Right lobe of liver (tissue), 6 donors: ENCODE measurements around the gene SCARF2. TPM values are rescaled to one million over a fixed set of nuclear protein-coding genes. Genes with fewer than 3 reads are reported as not detected.

ENCODE experiments used
- ATAC-seq, 4 donors: fragments of 200-7000 bp; cut with Tn5 transposase; one replicate each; pipeline ENCODE4 v1.9.1; 2020; ENCODE audit warnings: mild to moderate bottlenecking in 4 of 4, moderate library complexity in 4 of 4
- DNase-seq, 3 donors: peaks; one replicate each; pipeline ENCODE4 v3.0.0-alpha.2; 2020
- H3K27ac ChIP-seq, 3 donors: fragments of 200-600 bp; one replicate each; pipeline ENCODE4 v1.8.0; 2022
- H3K27me3 ChIP-seq, 2 donors: fragments of 200-600 bp; one replicate each; pipeline ENCODE4 v1.8.0; 2022
- H3K36me3 ChIP-seq, 4 donors: fragments of 200-600 bp; sonication (generic) in 1 of 4; one replicate each; pipeline versions ENCODE4 v1.5.1 to v1.8.0; 2017 to 2022; ENCODE audit warnings: control low read depth in 1 of 4
- H3K4me1 ChIP-seq, 4 donors: fragments of 200-600 bp; sonication (generic) in 1 of 4; one replicate each; pipeline versions ENCODE4 v1.5.1 to v1.8.0; 2017 to 2022; ENCODE audit warnings: control low read depth in 1 of 4
- H3K4me3 ChIP-seq, 3 donors: fragments of 200-600 bp; one replicate each; pipeline ENCODE4 v1.8.0; 2022
- H3K9me3 ChIP-seq, 4 donors: fragments of 200-600 bp; sonication (generic) in 1 of 4; one replicate each; pipeline versions ENCODE4 v1.5.1 to v1.8.0; 2017 to 2022; ENCODE audit warnings: control low read depth in 1 of 4
- POLR2A ChIP-seq: fragments of 450-650 bp; IDR thresholded peaks from one replicate; pipeline ENCODE4 v1.6.1; 2017; ENCODE audit warnings: antibody characterized with exemption, mild to moderate bottlenecking
- WGBS: methylation state at CpG from one replicate; pipeline ENCODE4 v1.1.6; 2018; ENCODE audit warnings: low coverage, low lambda C conversion rate; ENCODE audit not compliant: insufficient coverage; ENCODE audit errors: missing lambda C conversion rate; 5-methylcytosine and 5-hydroxymethylcytosine counted together
- intact Hi-C, 2 donors: fragments of 100-400 bp; cut with DNase I; formaldehyde crosslinking; loops; one replicate each; pipeline versions ENCODE4 v1.11.2 to v1.14.1; 2022
- total RNA-seq, 6 experiments: library from RNA; depleted of rRNA in 2 of 6; stranded (reverse); fragments of >200 nt in 2 of 6; fragmentation: NEBNext Ultra II Directional in 3 of 6; extraction: Animal tissue kit (Norgen Biotek cat#: 25700) in 3 of 6; gene quantifications; one replicate each; pipeline versions ENCODE4 v1.1.0 to v1.2.4, GENCODE V29; 2016 to 2023
- TF ChIP-seq, protein P1 (sequence below), 4 donors: fragments of 200-600 bp in 3 of 4; fragments of 450-650 bp in 1 of 4; IDR thresholded peaks; one replicate each; pipeline versions ENCODE4 v1.5.1 to v1.8.0; 2016 to 2022; ENCODE audit warnings: antibody characterized with exemption in 4 of 4, mild to moderate bottlenecking in 2 of 4
- donor health status: DM: no; HTN: yes; CAD: no.
- donor health status: DM: no; HTN: no; CAD: no.
- donor health status: DM: no; HTN: no; CAD: no.
- donor health status: DM: no; HTN: yes; CAD: no.
- donor health status: DM: no; HTN: yes; CAD: no.

SCARF2 gene
- total RNA-seq, 6 experiments from 2014 or later = 1.1 to 3.4 (median 1.8) TPM

DNA sequence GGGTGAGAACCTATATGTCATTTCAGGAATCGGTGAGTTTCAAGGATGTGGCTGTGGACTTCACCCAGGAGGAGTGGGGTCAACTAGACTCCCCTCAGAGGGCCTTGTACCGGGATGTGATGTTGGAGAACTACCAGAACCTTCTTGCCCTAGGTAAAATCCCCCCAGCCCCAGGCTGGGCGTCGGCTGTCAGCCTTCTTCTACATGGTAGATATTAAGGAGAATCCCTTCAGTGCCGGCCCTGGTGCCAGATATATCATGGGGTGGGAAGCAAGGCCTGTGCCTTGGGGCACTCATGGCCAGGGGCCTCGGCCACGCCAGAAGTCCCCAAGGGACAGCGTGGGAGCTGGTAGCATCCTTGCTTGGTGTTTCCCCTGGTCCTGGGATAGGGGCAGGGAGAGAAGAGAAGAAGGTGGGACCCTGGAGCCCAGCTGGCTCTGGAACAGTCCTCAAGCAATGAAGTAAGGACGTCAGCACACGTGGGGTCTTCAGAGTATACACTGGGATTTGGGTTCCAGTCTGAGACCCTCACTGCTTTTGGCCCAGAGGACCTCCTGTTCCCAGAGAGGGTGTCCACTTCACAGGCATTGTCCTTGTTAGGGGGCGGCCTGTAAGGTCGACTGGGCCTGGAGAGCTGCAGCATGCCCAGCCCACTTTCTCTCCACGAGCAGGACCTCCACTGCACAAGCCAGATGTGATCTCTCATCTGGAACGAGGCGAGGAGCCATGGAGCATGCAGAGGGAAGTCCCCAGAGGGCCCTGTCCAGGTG lies 36.8 kb downstream of the SCARF2 start:
- Histone ChIP-seq H3K27ac (no peak overlapping the region), H3K4me1 (peaks cover 0 to 13% (median 4%) of the 10 kb centered on the region in 4 donors), H3K9me3 (no peaks in the 10 kb centered on the region), H3K27me3 (no peaks in the 10 kb centered on the region), H3K4me3 (no peak overlapping the region), H3K36me3 (peaks cover 0 to 6% (median 0%) of the 10 kb centered on the region in 4 donors)
- 89% methylated on average over 6 of the region's 15 CpGs for WGBS
- DNase-seq = peak in 1 of 3 donors; percentile 40
- TF ChIP-seq POLR2A = no peak
- TF ChIP-seq, protein P1, sequence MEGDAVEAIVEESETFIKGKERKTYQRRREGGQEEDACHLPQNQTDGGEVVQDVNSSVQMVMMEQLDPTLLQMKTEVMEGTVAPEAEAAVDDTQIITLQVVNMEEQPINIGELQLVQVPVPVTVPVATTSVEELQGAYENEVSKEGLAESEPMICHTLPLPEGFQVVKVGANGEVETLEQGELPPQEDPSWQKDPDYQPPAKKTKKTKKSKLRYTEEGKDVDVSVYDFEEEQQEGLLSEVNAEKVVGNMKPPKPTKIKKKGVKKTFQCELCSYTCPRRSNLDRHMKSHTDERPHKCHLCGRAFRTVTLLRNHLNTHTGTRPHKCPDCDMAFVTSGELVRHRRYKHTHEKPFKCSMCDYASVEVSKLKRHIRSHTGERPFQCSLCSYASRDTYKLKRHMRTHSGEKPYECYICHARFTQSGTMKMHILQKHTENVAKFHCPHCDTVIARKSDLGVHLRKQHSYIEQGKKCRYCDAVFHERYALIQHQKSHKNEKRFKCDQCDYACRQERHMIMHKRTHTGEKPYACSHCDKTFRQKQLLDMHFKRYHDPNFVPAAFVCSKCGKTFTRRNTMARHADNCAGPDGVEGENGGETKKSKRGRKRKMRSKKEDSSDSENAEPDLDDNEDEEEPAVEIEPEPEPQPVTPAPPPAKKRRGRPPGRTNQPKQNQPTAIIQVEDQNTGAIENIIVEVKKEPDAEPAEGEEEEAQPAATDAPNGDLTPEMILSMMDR (IDR thresholded peaks at IDR 0.05) = no peak
- intact Hi-C loops = no loop called here
- no peak for ATAC-seq

DNA sequence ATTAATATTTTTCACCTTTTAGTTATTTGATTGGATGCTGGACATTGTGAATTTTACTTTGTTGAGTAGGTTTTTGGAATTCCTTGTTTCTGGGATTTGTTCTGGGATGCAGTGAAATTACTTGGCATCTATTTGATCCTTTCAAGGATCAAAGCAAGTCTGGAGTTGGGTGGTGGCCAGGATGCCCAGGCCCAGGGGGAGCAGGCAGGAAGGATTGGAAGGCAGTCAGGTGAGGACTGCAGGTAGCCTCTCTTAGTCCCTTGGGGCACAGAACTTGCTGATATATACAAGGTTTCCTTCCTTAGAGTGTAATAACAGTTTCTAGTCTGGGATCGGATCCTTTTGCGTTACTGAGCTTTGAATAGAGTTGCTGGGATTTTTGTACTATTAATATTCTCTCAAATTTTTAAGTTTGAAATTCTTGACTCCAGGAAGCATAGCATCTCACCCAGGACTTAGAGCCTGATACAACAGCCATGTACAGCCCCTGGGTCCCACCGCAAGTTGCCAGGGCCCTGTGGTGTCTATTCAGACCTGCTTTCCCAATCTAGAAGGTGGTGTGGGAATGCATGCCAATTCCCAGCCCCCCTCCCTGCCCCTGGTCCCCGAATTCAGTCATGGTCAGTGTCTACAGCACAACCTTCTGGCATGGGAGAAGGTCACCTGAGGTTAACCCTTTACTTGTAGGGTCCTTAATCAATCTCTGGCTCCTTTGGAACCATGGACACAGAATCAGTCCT lies 37.6 kb downstream of the SCARF2 start:
- 89% methylated on average over 3 of the region's 4 CpGs for WGBS
- peak in 1 of 3 donors; percentile 34 for DNase-seq
- TF ChIP-seq, protein P1 (IDR thresholded peaks at IDR 0.05) = no peak
- no peak for TF ChIP-seq POLR2A
- Histone ChIP-seq H3K27ac (no peak overlapping the region), H3K4me1 (peaks cover 0 to 18% (median 4%) of the 10 kb centered on the region in 4 donors), H3K27me3 (no peaks in the 10 kb centered on the region), H3K4me3 (no peak overlapping the region), H3K36me3 (no peaks in the 10 kb centered on the region), H3K9me3 (no peaks in the 10 kb centered on the region)
- ATAC-seq = no peak
- intact Hi-C loops = no loop called here

GRCh38 chr22:20398420-20398819 lies 39.2 kb downstream of the SCARF2 start:
- intact Hi-C loops = no loop called here
- no peak for ATAC-seq
- WGBS = 95% methylated on average over 5 of the region's 5 CpGs
- no peaks in the 10 kb centered on the region for H3K27me3 ChIP-seq
- H3K4me1 ChIP-seq = peaks cover 0 to 26% (median 7%) of the 10 kb centered on the region in 4 donors
- H3K9me3 ChIP-seq = no peaks in the 10 kb centered on the region
- TF ChIP-seq, protein P1 (IDR thresholded peaks at IDR 0.05) = no peak
- no peak for TF ChIP-seq POLR2A
- DNase-seq = no peak
- no peak overlapping the region for H3K4me3 ChIP-seq
- H3K36me3 ChIP-seq = no peaks in the 10 kb centered on the region
- no peak overlapping the region for H3K27ac ChIP-seq

GRCh38 chr22:20397498-20397897 lies 40.1 kb downstream of the SCARF2 start:
- DNase-seq (no peak), ATAC-seq (no peak)
- no peaks in the 10 kb centered on the region for H3K9me3 ChIP-seq
- intact Hi-C loops = no loop called here
- no peak overlapping the region for H3K27ac ChIP-seq
- no peaks in the 10 kb centered on the region for H3K36me3 ChIP-seq
- 75% methylated on average over 2 of the region's 2 CpGs for WGBS
- no peak overlapping the region for H3K4me3 ChIP-seq
- no peak for TF ChIP-seq POLR2A
- TF ChIP-seq, protein P1 (IDR thresholded peaks at IDR 0.05) = no peak
- no peaks in the 10 kb centered on the region for H3K27me3 ChIP-seq
- H3K4me1 ChIP-seq = peaks cover 0 to 24% (median 4%) of the 10 kb centered on the region in 4 donors
